HT-29 (cell line): ENCODE results near the gene CREB3L2. TPM values are rescaled to one million over a fixed set of nuclear protein-coding genes. Genes with fewer than 3 reads are reported as not detected.
A peak's percentile ranks its signal among the peaks of the same experiment; 100 is the strongest.
"Not testable (repeated sequence)": the region's sequence is repeated elsewhere in the genome, so short reads cannot be mapped to it uniquely, and the experiment has no call there.

Experiments used
- DNase-seq: peaks from one replicate; pipeline ENCODE4 v3.0.0-alpha.2; 2015; ENCODE audit warnings: low spot score
- total RNA-seq: library from RNA; depleted of rRNA; stranded (reverse); fragments of >200 nt; shearing (Covaris generic); gene quantifications from 2 replicates; pipeline ENCODE4 v1.2.3, GENCODE V29; 2014

The CREB3L2 gene
- total RNA-seq, 1 experiment from 2014 or later, result 3.2 TPM

DNA sequence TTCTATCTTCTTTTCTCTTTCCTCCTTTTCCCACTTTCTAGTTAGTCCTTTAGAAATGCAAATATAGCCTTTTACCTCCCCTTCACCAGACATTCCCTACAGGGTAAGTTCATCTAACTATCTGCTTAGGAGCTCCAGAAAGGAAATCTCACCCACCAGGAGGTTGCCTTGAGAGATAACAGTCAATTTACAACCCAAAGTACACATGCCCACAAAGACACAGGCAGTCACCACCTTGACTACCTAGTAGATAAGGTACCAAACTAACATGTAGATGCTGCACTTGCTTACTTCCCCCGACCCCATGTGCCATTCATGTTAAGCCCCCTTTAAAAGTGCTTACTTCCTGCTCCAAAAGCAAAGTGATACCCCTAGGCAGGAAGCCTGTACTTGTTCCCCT is 12.8 kb upstream of the CREB3L2 start:
- no peak for DNase-seq

DNA sequence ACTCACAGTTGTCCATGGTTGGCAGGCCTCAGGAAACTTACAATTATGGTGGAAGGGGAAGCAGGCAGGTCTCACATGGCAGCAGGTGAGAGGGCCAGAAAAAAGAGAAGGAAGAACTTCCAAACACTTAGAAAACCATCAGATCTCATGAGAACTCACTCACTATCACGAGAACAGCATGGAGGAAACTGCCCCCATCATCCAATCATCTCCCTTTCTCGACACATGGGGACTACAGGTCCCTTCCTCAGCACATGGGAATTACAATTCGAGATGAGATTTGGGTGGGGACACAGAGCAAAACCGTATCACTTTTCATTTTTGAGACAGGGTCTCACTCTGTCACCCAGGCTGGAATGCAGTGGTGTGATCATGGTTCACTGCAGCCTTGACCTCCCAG is 12.3 kb upstream of the CREB3L2 start:
- DNase-seq, result not testable (repeated sequence)

DNA sequence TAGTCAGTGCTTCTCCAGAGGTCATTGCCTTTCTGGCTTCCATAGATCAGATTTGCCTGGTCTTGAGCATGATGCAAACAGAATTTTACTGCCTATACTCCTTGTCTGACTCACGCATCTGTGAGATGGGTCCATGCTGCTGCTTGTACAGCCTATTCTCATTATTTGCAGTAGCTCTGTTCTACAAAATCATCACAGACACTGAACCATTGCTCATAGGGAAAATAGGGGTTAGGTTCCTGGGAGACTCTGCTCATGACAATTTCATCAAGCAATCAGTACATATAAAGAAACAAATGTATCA is 7.4 kb upstream of the CREB3L2 start:
- DNase-seq, result no peak

DNA sequence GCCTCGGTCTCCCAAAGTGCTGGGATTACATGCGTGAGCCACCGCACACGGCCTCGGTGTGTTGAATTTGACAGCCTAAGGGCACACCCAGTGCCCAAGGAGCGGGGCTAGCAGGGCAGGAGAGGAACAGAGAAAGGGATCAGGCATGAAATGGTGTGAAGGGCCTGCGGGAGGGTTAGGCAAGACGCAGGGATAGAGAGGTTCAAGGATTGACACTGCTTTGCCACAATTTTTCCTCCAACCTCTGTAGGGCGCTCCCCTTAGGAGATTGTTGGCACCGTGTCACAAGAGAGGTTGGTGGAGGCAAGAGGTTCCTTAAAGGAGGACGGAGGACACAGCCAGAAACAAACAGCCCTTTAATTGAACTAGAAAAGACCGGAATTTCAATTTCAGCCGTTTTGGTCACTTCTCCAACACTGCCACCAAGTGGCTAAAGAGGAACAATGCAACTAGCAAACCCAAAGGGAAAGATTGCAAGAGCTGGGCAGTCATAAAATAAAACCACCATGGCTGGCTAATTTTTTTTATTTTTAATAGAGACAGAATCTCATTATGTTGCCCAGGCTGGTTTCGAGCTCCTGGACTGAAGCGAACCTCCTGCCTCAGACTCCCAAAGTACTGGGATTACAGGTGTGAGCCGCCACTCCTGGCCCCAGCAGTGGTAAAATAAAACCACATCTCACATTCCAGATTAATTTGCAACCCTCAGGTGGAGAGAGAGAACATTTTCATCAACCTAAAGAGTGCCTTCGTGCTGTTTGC is 6.9 kb upstream of the CREB3L2 start:
- DNase-seq, result peak; percentile 87

GRCh38 chr7:138008019-138008587 is 6.2 kb upstream of the CREB3L2 start:
- no peak for DNase-seq

GRCh38 chr7:138006106-138006505 is 4.2 kb upstream of the CREB3L2 start:
- no peak for DNase-seq

DNA sequence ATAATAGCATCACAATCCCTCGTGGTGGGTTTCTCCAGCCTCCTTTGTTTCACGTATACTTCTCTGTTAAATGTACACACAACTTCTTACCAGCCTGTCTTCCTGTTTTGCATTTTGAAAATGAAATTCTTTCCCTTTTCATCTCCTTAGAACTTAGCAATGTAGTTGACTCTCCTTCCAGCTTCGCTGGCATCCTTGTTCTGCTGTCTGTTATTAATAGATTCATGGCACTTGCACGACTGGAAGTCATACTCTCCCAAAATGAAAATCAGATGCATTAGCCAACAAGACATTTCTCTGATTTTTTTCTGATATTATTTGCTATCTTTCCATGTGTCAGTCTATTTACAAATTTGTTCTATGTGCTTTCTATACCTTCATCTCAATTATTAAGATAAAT is 3.0 kb upstream of the CREB3L2 start:
- no peak for DNase-seq

- DNase-seq, result no peak
Observed at GRCh38 chr7:138004046-138004445, 2.2 kb upstream of the CREB3L2 start.

DNA sequence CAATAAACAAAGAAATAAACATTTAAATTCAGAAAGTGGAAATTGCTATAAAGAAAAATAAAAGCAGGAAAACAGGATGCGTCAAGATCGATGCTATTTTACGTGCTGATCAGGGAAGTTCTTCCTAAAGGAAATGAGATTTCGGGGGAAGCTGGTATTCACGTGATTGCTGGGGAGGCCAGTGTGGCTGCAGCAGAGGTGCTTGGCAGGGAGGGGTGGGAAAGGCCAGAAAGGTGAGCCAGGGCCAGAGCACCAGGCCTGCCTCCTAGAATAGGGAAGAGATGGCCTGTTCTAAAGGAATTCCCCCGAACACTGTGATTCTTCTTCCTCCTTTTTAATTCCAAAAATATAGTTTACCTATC is 923 bp upstream of the CREB3L2 start:
- DNase-seq, result no peak

- peak; percentile 99 for DNase-seq
Observed at GRCh38 chr7:138002096-138002827, 376 bp upstream of the CREB3L2 start.

DNA sequence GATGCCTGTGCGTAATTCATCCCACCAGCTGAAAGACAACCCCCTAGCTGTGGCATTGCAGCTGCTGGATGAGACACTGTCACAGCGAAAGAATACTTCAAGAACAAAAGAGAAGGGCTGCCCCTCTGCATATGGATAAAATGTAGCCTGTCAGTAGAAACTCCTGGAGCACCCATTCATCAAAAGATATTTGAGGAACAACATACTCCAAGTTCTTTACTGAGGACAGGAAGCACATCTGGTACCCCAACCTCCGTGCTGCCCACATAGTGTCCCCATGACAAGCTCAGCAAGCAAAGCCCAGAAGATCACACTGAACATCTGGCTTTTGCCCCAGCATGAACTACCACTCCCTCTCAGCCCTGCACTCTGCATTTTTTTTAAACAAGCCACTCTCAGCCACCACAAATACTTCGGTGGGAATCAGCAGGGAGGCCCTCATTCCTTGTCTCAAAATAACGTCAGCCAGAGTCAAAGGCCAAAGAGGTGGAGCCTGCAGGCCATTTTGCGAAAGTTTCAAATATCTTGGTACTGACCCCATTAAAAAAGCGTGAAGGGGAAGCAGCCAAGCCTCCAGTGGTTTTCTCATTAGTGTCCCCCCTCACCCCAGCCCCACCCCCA is 1.7 kb downstream of the CREB3L2 start:
- no peak for DNase-seq

GRCh38 chr7:137999496-138000080 is 2.3 kb downstream of the CREB3L2 start:
- DNase-seq, result no peak

DNA sequence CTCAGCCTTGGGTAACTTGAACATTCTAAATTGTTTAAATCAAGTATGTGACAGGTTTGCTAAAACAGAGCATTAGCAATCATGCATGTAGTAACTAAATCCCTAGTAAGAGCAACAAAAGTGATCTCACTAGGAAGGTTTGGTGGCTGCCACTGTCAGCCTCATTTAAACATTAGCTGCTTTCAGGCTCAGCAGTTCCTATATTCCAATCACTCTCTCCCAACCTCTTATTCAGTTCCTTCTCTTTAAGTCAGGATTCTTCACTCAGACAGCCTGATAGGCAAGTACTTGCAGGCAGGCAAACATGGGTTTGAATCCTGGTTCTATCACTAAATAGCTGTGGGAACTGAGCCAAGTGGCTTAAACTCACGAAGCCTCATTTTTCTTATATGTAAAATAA is 3.6 kb downstream of the CREB3L2 start:
- no peak for DNase-seq

DNA sequence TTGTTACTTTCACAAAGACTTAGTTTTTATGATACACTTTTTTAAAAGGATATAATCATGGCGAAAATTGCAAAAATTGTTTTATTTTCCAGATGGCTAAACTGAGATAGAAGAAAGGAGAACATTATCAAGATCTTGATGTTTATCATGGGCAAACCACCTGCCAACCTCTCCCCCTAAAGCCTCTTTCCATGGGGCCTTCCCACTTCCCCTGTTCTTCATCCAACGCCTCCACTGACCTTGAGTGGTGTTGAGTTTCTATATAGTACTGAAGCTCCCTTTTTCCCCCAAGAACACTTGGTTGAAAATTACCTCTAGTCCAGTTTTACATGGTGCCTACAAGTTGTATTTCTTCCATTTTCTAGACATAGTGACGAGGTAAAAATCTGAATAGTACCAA is 5.0 kb downstream of the CREB3L2 start:
- DNase-seq, result no peak

- DNase-seq, result no peak
Observed at GRCh38 chr7:137996386-137996851, 5.5 kb downstream of the CREB3L2 start.

DNA sequence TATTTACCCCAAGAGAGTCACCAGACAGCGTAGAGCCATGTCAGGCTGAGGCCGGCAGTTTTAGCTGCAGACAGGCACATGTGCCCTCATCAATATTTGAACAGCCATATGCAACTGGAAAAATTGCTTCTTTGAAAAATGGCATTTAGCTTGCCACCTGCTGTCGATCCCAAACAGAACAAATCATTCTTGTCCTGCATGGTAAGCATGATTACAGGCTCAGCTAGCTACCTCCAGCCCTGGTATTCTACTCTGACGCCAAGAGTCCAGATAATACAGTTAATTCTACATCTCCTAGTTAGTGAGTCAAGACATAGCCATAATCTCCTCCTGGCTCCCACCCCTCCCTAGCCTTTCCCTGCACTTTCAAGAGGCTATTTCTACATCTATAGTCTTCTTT is 7.7 kb downstream of the CREB3L2 start:
- DNase-seq, result no peak

DNA sequence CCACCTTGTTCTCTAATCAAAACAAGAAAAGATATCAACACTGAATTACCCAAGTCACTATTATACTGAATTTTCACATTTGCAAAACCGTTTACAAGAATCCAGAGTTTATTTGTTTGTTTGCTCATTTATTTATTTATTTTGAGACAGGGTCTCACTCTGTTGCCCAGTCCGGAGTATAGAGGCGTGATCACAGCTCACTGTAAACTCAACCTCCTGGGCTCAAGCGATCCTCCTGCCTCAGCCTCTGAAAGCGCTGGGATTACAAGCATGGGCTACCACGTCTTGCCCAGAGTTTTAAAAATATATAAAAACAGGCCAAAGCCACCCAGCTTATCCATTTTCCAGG is 8.5 kb downstream of the CREB3L2 start:
- DNase-seq, result no peak

DNA sequence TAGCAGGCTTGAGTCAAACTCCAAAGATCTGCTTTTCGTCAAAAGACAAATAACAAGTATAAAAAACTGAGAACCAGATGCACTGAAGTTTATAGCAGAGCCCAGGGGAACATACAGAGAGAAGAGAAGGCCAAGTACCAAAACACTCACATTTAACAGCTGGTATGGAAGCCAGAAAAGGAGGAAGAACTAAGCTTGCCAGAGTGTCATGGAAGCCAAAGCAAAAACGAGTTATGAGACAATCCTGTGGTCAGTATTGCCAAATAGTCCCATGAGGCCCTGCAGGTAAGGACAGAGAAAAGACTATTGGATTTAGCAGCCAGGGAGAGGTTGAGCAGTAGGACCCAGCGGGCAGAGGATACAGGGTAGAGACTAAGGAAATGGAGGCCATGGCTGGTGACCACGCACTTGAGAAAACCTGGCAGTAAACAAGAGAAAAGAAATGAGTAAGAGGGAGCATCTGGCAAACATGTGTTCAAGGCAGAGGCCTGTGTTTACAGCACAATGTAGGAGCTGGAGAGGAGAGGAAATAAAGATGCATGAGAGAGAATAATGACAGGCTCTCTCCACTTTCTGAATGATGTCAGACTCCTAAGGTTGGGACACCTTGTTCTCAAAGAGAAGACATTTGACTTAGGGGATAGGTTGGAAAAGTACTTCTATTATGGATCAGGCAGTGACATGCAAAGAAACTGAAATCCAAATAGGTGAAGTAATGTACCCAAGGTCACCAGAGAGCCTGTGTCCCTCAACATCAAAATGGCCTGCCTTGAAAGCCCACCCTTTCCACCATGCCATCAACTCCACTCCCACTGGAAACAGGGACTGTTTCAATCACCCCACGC is 9.1 kb downstream of the CREB3L2 start:
- DNase-seq, result no peak

GRCh38 chr7:137992104-137992549 is 9.8 kb downstream of the CREB3L2 start:
- DNase-seq, result no peak

- no peak for DNase-seq
Observed at GRCh38 chr7:137990251-137990941, 11.5 kb downstream of the CREB3L2 start.

- no peak for DNase-seq
Observed at GRCh38 chr7:137989590-137989989, 12.3 kb downstream of the CREB3L2 start.
